ENCODE results near the gene ATF7.
A peak's percentile ranks its signal among the peaks of the same experiment; 100 is the strongest.
"Not testable (repeated sequence)": the region's sequence is repeated elsewhere in the genome, so short reads cannot be mapped to it uniquely, and the experiment has no call there.

ATF7 gene

DNA sequence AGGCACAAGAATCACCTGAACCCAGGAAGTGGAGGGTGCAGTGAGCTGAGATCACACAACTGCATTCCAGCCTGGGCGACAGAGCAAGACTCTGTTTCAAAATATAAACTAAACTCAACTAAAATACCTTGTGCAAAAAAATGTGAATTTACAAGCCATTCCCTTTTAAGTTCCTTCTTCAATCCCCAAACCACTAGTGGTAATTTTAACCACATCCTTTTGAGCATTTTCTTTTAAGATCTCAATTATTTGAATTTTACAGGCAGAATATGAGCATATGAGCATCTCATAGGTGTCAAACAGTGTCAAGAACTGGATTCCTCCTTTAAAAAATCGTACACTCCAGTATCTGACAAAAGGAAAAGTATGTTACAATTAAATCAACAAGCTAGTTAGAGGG, 61.9 kb downstream of the ATF7 start:
- DNase-seq, result no peak

DNA sequence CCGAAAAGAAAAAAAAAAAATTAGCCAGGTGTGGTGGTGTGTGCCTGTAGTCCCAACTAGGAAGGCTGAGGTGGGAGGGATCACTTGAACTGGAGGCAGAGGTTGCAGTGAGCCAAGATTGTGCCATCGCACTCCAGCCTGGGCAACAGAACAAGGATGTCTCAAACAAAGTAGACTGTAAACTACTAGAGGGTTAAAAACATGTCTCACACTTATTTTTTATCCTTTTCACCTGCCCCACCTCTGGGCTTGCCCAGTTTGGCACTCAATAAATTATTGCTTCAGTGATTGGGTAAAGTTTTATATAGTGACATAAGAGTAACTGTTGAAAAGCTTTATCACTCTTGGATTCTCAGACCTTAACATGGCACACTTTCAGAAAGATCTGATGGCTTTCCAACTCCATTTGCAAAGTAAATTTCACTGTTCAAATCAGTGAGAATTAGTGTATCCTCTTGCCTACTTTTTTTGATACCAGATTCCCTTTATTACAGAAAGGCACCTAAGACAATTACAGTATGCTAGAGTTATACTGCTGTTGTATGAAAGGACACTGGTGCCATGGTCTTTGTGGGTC, 62.6 kb downstream of the ATF7 start:
- no peak for DNase-seq

DNA sequence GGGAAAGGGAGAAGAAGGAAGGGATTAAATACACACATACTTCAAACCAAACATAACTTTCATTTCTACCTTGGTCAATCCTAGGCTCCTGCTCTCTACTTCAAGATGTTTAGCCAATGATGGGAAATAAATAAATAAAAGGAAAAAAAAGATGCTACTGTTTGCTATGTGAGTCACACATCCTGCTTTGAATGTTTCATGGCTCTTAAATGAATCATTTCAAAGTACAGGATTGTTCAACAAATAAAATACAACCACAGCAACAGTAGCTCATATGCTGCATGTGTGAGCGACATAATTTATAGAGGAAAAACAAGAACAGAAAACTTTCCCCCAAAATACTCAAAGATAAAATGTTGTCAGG, 64.6 kb downstream of the ATF7 start:
- DNase-seq, result no peak

DNA sequence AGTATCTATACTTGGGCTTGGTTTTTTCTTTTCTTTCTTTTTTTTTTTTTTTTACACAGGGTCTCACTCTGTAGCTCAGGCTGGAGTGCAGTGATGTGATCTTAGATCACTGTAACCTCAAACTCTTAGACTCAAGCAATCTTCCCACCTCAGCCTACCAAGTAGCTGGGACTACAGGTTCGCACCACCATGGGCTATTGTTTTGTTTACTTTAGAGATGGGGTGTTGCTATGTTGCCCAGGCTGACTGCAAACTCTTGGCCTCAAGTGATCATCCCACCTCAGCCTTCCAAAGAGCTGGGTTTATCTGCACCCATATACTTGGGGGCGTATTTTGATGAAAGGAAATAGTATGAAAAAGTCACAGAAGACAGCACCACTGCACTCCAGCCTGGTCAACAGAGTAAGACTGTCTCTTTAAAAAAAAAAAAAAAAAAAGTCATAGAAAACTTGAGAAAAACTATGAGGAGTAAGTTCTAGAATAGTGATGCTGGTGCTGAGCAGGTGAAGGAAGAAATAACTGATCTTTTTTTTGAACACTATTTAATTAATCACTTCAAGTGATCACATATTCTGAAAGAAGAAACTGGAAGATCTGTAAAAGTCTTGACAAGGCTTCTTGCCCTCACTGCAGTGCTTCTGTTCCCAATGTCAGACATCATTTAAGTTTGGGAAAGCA, 65.1 kb downstream of the ATF7 start:
- no peak for DNase-seq

DNA sequence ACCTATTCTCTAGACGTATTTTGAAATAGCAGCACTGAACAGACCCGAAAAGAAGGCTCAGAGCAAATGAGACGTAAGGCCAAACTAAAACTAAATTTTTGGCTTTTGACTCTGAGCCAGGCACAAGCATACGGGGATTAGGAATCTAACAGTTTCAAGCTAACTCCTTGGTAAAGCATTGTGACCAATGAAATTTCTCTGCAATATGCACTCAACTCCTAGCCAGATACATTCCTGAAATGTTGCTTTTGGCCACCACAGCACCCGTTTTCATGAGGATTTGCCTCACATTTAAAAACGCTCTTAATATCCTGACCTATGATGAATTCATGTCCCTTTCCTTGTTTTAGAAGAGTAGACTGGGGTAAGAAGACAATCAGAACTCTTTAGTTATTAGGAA, 65.8 kb downstream of the ATF7 start:
- no peak for DNase-seq

DNA sequence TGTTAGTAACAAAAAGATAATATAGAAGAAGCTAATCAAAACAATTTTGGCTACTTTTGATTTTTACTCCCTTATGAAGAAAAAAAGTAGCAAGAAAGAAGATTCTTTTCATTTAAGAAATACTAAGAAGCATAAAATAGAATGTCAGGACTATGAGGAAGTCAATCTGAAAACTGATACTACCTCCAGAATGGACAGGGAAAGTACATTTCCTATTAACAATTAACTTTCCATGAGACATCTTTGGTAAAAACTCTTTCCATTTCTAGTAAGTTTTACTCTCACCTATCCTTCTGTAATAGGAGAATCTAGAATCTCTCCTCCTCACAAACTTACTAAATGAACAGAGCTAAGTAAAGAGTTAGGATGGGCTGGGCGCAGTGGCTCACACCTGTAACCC, 67.6 kb downstream of the ATF7 start:
- DNase-seq, result no peak

- DNase-seq, result no peak
Observed at GRCh38 chr12:53552361-53553327, 73.5 kb downstream of the ATF7 start.

GRCh38 chr12:53551889-53552291, 74.3 kb downstream of the ATF7 start:
- no peak for DNase-seq

GRCh38 chr12:53550595-53550994, 75.6 kb downstream of the ATF7 start:
- no peak for DNase-seq

- DNase-seq, result not testable (repeated sequence)
Observed at GRCh38 chr12:53550131-53550530, 76.1 kb downstream of the ATF7 start.

DNA sequence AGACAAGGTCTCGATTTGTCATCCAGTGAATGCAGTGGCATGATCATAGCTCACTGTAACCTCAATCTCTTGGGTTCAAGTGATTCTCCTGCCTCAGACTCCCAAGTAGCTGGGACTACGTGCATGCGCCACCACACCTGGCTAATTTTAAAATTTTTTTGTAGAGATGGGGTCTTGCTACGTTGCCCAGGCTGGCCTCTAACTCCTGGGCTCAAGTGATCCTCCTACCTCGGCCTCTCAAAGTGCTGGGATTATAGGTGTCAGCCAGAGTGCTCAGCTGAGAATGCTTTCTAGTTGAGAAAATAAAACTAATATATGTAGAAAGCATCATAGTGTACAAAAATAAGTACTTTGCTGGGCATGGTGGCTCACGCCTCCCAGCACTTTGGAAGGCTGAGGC, 77.8 kb downstream of the ATF7 start:
- DNase-seq, result not testable (repeated sequence)

GRCh38 chr12:53543539-53543938, 82.6 kb downstream of the ATF7 start:
- DNase-seq, result peak; percentile 62

GRCh38 chr12:53539526-53539925, 86.7 kb downstream of the ATF7 start:
- DNase-seq, result no peak

DNA sequence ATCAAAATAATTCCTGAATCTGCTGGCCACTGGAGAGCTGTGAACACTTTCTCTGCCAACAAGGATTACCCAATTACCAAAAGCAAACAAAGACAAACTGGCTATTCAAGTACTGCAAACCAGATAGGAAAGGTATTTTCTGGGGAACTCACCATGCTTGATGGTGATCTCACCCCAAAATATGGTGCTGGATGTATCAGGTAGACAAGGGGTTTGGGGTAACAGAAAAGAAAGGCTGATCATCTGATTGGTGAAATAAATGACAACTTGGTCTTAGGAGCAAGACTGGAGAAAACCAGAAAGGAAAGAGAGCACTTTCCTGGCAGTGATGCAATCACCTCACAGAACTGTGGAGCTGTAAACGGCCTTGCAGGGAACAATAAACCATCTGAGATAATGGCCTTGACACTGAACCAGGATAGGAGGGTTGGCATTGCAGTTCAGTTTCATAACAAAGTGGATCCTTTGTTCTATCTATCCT, 87.9 kb downstream of the ATF7 start:
- DNase-seq, result peak; percentile 64

DNA sequence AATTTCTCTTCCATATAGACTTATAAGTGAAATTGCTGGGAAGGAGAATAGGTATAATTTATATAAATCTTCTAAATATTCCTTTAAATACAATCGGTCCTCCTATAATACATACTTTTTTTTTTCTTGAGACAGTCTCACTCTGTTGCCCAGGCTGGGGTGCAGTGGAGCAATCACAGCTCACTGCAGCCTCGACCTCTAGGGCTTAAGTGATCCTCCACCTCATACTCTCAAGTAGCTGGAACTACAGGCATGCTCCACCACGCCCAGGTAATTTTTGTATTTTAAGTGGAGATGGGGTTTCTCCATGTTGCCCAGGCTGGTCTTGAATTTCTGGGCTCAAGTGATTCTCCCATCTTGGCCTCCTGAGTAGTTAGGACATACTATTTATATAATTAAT, 89.2 kb downstream of the ATF7 start:
- no peak for DNase-seq

DNA sequence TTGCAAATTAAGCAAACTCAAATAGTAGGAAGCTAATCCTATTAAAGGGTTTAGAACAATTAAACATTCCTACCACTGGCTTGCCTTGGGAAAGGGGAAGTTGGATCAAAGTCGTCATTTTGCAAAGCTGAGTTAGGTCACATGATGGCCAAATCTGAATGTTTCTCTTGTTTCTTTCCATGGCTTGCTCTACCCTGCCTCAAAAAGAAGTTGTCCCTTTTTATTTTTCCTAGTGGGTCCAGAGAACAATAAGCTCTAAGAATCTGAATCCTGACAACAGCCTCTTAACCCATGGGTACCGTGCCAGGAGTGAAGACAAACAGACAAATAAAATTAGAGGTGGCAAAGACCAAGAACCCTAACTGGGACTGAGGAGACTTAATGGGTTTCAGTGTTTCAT, 92.7 kb downstream of the ATF7 start:
- DNase-seq, result no peak

DNA sequence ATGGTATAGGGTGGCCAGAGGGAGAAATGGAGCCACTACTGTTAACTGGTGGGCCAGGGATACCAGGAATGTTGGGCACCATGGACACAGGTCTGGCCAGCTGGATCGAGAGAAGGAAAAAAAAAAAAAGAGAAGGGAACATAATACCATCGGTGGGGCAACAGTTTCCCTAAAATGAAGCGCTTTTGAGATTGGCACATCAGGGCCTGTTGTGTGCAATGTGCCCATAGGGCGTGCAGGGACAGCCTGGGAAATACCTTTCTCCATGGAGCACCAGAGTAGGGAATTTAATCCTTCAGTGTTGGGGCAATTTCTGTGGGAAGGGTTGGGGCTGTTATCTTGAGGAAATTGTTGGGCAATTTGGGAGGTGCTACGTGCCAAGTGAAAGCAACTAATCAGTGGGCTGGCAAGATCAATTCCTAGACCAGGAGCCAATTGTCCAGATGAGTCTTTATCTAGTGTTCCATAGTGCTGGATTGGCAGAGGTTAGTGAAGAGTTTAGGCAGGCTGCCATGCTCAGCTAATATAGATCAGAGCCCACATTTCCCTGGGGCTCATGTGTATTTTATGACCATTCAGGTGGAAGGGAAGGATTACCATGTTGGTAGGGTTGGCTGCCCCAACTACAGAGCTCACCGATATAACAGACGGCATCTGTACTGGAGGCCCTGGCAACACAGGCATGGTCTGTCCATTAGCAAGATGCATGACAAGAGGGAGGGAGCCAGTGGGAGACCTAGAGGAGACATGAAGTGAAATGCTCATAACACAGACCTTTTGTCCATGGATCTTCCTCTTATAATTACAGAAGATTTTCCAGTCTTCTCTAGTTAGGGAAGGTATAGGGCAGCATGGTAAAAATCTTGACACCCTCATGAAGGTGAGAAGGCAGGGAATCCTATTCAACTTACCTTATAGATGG, 93.4 kb downstream of the ATF7 start:
- DNase-seq, result no peak

- no peak for DNase-seq
Observed at GRCh38 chr12:53532021-53532420, 94.2 kb downstream of the ATF7 start.

- no peak for DNase-seq
Observed at GRCh38 chr12:53530920-53531319, 95.3 kb downstream of the ATF7 start.

GRCh38 chr12:53530061-53530460, 96.1 kb downstream of the ATF7 start:
- DNase-seq, result no peak

GRCh38 chr12:53524476-53524875, 101.7 kb downstream of the ATF7 start:
- DNase-seq, result no peak

DNA sequence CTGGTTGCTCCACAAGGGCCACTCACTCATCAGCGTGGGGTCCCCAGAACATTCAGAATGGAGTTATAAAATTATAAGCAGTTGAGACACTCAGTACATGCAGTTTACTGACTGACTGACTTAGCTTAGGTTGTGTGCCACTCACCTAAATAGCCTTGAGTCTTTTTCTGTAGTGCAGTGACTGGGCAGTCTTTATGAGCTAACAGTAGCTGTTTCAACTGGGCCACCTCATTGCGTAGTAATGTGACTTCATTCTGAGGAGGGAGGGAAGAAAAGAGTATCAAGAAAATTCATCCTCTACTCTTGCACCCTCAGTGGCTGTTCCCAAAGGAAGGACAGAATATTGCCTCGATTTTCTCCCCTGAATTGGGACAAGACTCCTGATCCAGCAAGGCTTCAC, 103.1 kb downstream of the ATF7 start:
- DNase-seq, result no peak

- DNase-seq, result no peak
Observed at GRCh38 chr12:53518381-53518780, 107.8 kb downstream of the ATF7 start.
